T-helper 9 cell (primary cell): Measurements from ENCODE around the gene MMAA.
A peak's percentile ranks its signal among the peaks of the same experiment; 100 is the strongest.
"Not testable (repeated sequence)": the region's sequence is repeated elsewhere in the genome, so short reads cannot be mapped to it uniquely, and the experiment has no call there.

Source experiments
- DNase-seq: peaks from one replicate; pipeline ENCODE4 v3.0.0-alpha.2; 2020
- total RNA-seq, 2 donors: gene quantifications; one replicate each; lab custom pipeline; 2026; lab: John Stamatoyannopoulos, UW

Gene MMAA
- total RNA-seq: 6.8 to 13.8 reads per million in 2 donors

GRCh38 chr4:145618932-145619638, at the start of gene MMAA:
Gene MMAA, plus strand, starts transcription at chr4:145619385. Its CDS starts 19,755 bp downstream, at chr4:145639140.
- DNase-seq: peak; percentile 94

GRCh38 chr4:145574546-145574945, 44.6 kb upstream of the MMAA start:
- not testable (repeated sequence) for DNase-seq

GRCh38 chr4:145580906-145581305, 38.3 kb upstream of the MMAA start:
- no peak for DNase-seq

- DNase-seq: no peak
Measured at GRCh38 chr4:145583191-145584055, 35.8 kb upstream of the MMAA start.

GRCh38 chr4:145587088-145587754, 32.0 kb upstream of the MMAA start:
- DNase-seq: no peak

GRCh38 chr4:145589381-145589780, 29.8 kb upstream of the MMAA start:
- not testable (repeated sequence) for DNase-seq

GRCh38 chr4:145589916-145590702, 29.1 kb upstream of the MMAA start:
- DNase-seq: no peak

- DNase-seq: no peak
Measured at GRCh38 chr4:145602129-145602760, 16.9 kb upstream of the MMAA start.

GRCh38 chr4:145605941-145606340, 13.2 kb upstream of the MMAA start:
- no peak for DNase-seq

GRCh38 chr4:145609481-145610427, 9.4 kb upstream of the MMAA start:
- DNase-seq: peak; percentile 41

GRCh38 chr4:145613566-145614232, 5.5 kb upstream of the MMAA start:
- DNase-seq: no peak

GRCh38 chr4:145614233-145614610, 5.0 kb upstream of the MMAA start:
- no peak for DNase-seq

GRCh38 chr4:145618210-145618931, 814 bp upstream of the MMAA start:
- peak; percentile 4 for DNase-seq

- DNase-seq: peak; percentile 16
Measured at GRCh38 chr4:145619639-145619996, 433 bp downstream of the MMAA start.

- DNase-seq: not testable (repeated sequence)
Measured at GRCh38 chr4:145622067-145622466, 2.9 kb downstream of the MMAA start.

- DNase-seq: no peak
Measured at GRCh38 chr4:145623831-145624230, 4.6 kb downstream of the MMAA start.

GRCh38 chr4:145625677-145626622, 6.8 kb downstream of the MMAA start:
- DNase-seq: no peak

- DNase-seq: no peak
Measured at GRCh38 chr4:145626623-145626982, 7.4 kb downstream of the MMAA start.
